HepG2 (cell line): ENCODE measurements around the gene CHST11. TPM values are rescaled to one million over a fixed set of nuclear protein-coding genes. Genes with fewer than 3 reads are reported as not detected.

Experiments used
- ATAC-seq: fragments of 200-7000 bp; cut with Tn5 transposase; 3 replicates; pipeline ENCODE4 v1.9.1; 2020; ENCODE audit warnings: mild to moderate bottlenecking, moderate library complexity
- BruUV-seq: library from RNA; stranded (reverse); fragments of 400-500 nt; replicated peaks from 2 replicates; lab custom pipeline; 2021; lab: Mats Ljungman, UMichigan
- CTCF ChIA-PET: fragments of 300-600 bp; formaldehyde crosslinking; extraction: SDS; loops from one replicate; lab custom pipeline; 2021; ENCODE audit warnings: low total read pairs, inconsistent platforms, low intra/inter-chr PET ratio; lab: Yijun Ruan, JAX
- POLR2A ChIA-PET: fragments of 350-600 bp; sonication (Branson Sonifier 250); formaldehyde crosslinking; loops from one replicate; lab custom pipeline; 2020; ENCODE audit warnings: antibody characterized with exemption, inconsistent platforms; lab: Yijun Ruan, JAX
- DNase-seq: peaks from one replicate; pipeline ENCODE4 v3.0.0-alpha.2; 2015; ENCODE audit warnings: low spot score
- FAIRE-seq: peaks from 3 replicates; lab custom pipeline; 2011; peaks lifted over from hg19 to GRCh38; lab: Jason Lieb, UNC
- H2AFZ ChIP-seq: one replicate; pipeline ENCODE4 v1.6.1; 2011; ENCODE audit warnings: low read length, inconsistent platforms
- H3K27ac ChIP-seq: fragments of 300-600 bp; 3 replicates; pipeline ENCODE4 v1.8.0; 2011; ENCODE audit warnings: mixed run types, mild to moderate bottlenecking, mixed read lengths, low read length, inconsistent platforms; ENCODE audit not compliant: insufficient read depth; ENCODE audit errors: extremely low read length
- H3K27me3 ChIP-seq, 2 experiments: fragments of 200-600 bp in 1 of 2; 2 replicates in 1 of 2; 3 replicates in 1 of 2; pipeline versions ENCODE4 v1.6.0 to v1.8.0; 2011; ENCODE audit warnings: low read length in 2 of 2, mild to moderate bottlenecking in 2 of 2, moderate library complexity in 2 of 2, inconsistent platforms in 1 of 2; ENCODE audit not compliant: insufficient read depth in 2 of 2, control insufficient read depth in 1 of 2
- H3K36me3 ChIP-seq, 2 experiments: fragments of 200-600 bp in 1 of 2; replicated peaks in 1 of 2; 2 replicates in 1 of 2; 3 replicates in 1 of 2; pipeline versions ENCODE4 v1.5.1 to v1.8.0; 2011; ENCODE audit warnings: low read length in 2 of 2, inconsistent platforms in 1 of 2; ENCODE audit not compliant: insufficient read depth in 2 of 2, control insufficient read depth in 1 of 2
- H3K4me1 ChIP-seq: 2 replicates; pipeline ENCODE4 v1.5.1; 2012; ENCODE audit warnings: low read length, inconsistent platforms; ENCODE audit not compliant: insufficient read depth
- H3K4me2 ChIP-seq: 2 replicates; pipeline ENCODE4 v1.6.0; 2011; ENCODE audit warnings: low read depth, low read length, inconsistent platforms
- H3K4me3 ChIP-seq, 3 experiments: fragments of 200-600 bp in 1 of 3; sonication (generic), shearing (Covaris generic) in 1 of 3; replicated peaks in 1 of 3; 2 replicates each; pipeline ENCODE4 v1.5.1; 2011 to 2016; ENCODE audit warnings: low read length in 3 of 3, inconsistent platforms in 2 of 3, low read depth in 2 of 3, mild to moderate bottlenecking in 2 of 3, control low read depth in 1 of 3, mixed read lengths in 1 of 3; ENCODE audit not compliant: insufficient read depth in 1 of 3
- H3K79me2 ChIP-seq: one replicate; pipeline ENCODE4 v1.6.1; 2011; ENCODE audit warnings: low read length, inconsistent platforms; ENCODE audit not compliant: insufficient read depth
- H3K9ac ChIP-seq: 2 replicates; pipeline ENCODE4 v1.6.0; 2011; ENCODE audit warnings: mild to moderate bottlenecking, low read depth, low read length, inconsistent platforms; ENCODE audit not compliant: insufficient read depth
- H3K9me3 ChIP-seq: 2 replicates; pipeline ENCODE4 v1.5.1; 2012; ENCODE audit warnings: mild to moderate bottlenecking, low read length
- H4K20me1 ChIP-seq: 2 replicates; pipeline ENCODE4 v1.6.0; 2011; ENCODE audit warnings: inconsistent platforms, mild to moderate bottlenecking, low read length, moderate library complexity; ENCODE audit not compliant: insufficient read depth
- ATF7 ChIP-seq, 2 experiments: fragments of 450-650 bp in 1 of 2; sonication (generic) in 1 of 2; formaldehyde crosslinking in 1 of 2; IDR thresholded peaks; 2 replicates each; pipeline versions ENCODE4 v1.4.0 to v1.6.1; 2016 to 2020; ENCODE audit warnings: antibody characterized with exemption in 1 of 2, mild to moderate bottlenecking in 1 of 2, missing genetic modification reagents in 1 of 2
- DMAP1 ChIP-seq: IDR thresholded peaks from 2 replicates; pipeline ENCODE4 v1.6.1; 2016
- ESRRA ChIP-seq: sonication (generic); formaldehyde crosslinking; IDR thresholded peaks from 2 replicates; pipeline ENCODE4 v1.5.1; 2020; ENCODE audit warnings: mild to moderate bottlenecking, low read depth, missing genetic modification reagents
- FIP1L1 ChIP-seq: fragments of 200-400 bp; formaldehyde crosslinking; IDR thresholded peaks from 2 replicates; pipeline ENCODE4 v1.6.1; 2018; ENCODE audit warnings: low read depth, mild to moderate bottlenecking, low read length, moderate library complexity, borderline replicate concordance; ENCODE audit not compliant: insufficient read depth
- JUN ChIP-seq: sonication (generic); formaldehyde crosslinking; IDR thresholded peaks from 2 replicates; pipeline ENCODE4 v1.4.0; 2020; ENCODE audit warnings: mild to moderate bottlenecking, missing genetic modification reagents
- KMT2B ChIP-seq: IDR thresholded peaks from 2 replicates; pipeline ENCODE4 v1.6.1; 2016; ENCODE audit warnings: missing genetic modification reagents, missing compliant biosample characterization
- NONO ChIP-seq, 2 experiments: fragments of 450-650 bp in 1 of 2; sonication (generic) in 1 of 2; formaldehyde crosslinking in 1 of 2; IDR thresholded peaks in 1 of 2; conservative IDR thresholded peaks in 1 of 2; 2 replicates each; pipeline versions ENCODE4 v1.6.1 to v1.8.0; 2017 to 2022; ENCODE audit warnings: mild to moderate bottlenecking in 1 of 2, missing genetic modification reagents in 1 of 2, moderate library complexity in 1 of 2
- SMYD3 ChIP-seq: sonication (generic); formaldehyde crosslinking; IDR thresholded peaks from 2 replicates; pipeline ENCODE4 v1.8.1; 2023; ENCODE audit warnings: mild to moderate bottlenecking, missing genetic modification reagents
- TRIM24 ChIP-seq: sonication (generic); formaldehyde crosslinking; IDR thresholded peaks from 2 replicates; pipeline ENCODE4 v1.8.0; 2022; ENCODE audit warnings: mild to moderate bottlenecking, missing genetic modification reagents
- ZBTB21 ChIP-seq: sonication (generic); formaldehyde crosslinking; IDR thresholded peaks from 2 replicates; pipeline ENCODE4 v1.4.0; 2020; ENCODE audit warnings: missing genetic modification reagents
- ZBTB8A ChIP-seq: sonication (generic); formaldehyde crosslinking; IDR thresholded peaks from 2 replicates; pipeline ENCODE4 v1.4.0; 2020; ENCODE audit warnings: mild to moderate bottlenecking, low read depth, missing genetic modification reagents, borderline replicate concordance
- ZNF235 ChIP-seq: sonication (generic); formaldehyde crosslinking; IDR thresholded peaks from 2 replicates; pipeline ENCODE4 v1.8.1; 2023; ENCODE audit warnings: mild to moderate bottlenecking, missing genetic modification reagents, borderline replicate concordance
- ZNF335 ChIP-seq: sonication (generic); formaldehyde crosslinking; IDR thresholded peaks from 2 replicates; pipeline ENCODE4 v1.4.0; 2020; ENCODE audit warnings: missing genetic modification reagents
- ZNF616 ChIP-seq: sonication (generic); formaldehyde crosslinking; IDR thresholded peaks from 2 replicates; pipeline ENCODE4 v1.5.0; 2020; ENCODE audit warnings: low read depth, mild to moderate bottlenecking, missing genetic modification reagents
- WGBS: methylation state at CpG from one replicate; pipeline ENCODE4 v1.1.6; 2017; ENCODE audit warnings: low lambda C conversion rate; 5-methylcytosine and 5-hydroxymethylcytosine counted together
- in situ Hi-C: cut with HindIII; loops from 2 replicates; pipeline ENCODE4 v1.10.0; 2017; ENCODE audit warnings: low pct_unique_long_range_greater_than_20kb; ENCODE audit not compliant: extremely low pct_ligation_motif_present
- intact Hi-C: fragments of 100-400 bp; cut with micrococcal nuclease; formaldehyde crosslinking; loops from one replicate; pipeline ENCODE4 v1.10.0; 2022; ENCODE audit not compliant: unreplicated experiment
- polyA plus RNA-seq, 8 experiments: library from polyadenylated mRNA; depleted of rRNA in 3 of 8; stranded (reverse) in 7 of 8; unstranded in 1 of 8; fragments of >200 nt; fragmentation: Illumina TruSeq in 4 of 8; extraction: Trizol in 4 of 8; gene quantifications; 2 replicates each; pipeline versions ENCODE4 v1.2.1 to v1.2.3, GENCODE V29; 2011 to 2016; ENCODE audit warnings: low read depth in 4 of 8, missing spikeins in 1 of 8, mixed read lengths in 1 of 8; ENCODE audit not compliant: insufficient read depth in 1 of 8
- total RNA-seq, 5 experiments: library from RNA; depleted of rRNA; stranded (reverse); fragments of >200 nt; fragmentation: Illumina TruSeq; extraction: Trizol; gene quantifications; 2 replicates each; pipeline ENCODE4 v1.2.3, GENCODE V29; 2016; ENCODE audit warnings: low read depth in 1 of 5
- TF ChIP-seq, protein P1 (sequence below): IDR thresholded peaks from 2 replicates; pipeline ENCODE4 v1.6.1; 2016; ENCODE audit warnings: missing compliant biosample characterization, missing genetic modification reagents, borderline replicate concordance
- TF ChIP-seq, protein P2 (sequence below): sonication (generic); formaldehyde crosslinking; IDR thresholded peaks from 2 replicates; pipeline ENCODE4 v1.5.0; 2020; ENCODE audit warnings: missing genetic modification reagents
- TF ChIP-seq, protein P3 (sequence below): sonication (generic); formaldehyde crosslinking; IDR thresholded peaks from 2 replicates; pipeline ENCODE4 v1.5.0; 2020; ENCODE audit warnings: mild to moderate bottlenecking, missing genetic modification reagents

Gene CHST11
- total and polyA plus RNA-seq, 2 of the 13 experiments (the other 11 are each of a cell fraction or from before 2014, with no cell fraction given) = 0.15 TPM; not detected in 1

DNA sequence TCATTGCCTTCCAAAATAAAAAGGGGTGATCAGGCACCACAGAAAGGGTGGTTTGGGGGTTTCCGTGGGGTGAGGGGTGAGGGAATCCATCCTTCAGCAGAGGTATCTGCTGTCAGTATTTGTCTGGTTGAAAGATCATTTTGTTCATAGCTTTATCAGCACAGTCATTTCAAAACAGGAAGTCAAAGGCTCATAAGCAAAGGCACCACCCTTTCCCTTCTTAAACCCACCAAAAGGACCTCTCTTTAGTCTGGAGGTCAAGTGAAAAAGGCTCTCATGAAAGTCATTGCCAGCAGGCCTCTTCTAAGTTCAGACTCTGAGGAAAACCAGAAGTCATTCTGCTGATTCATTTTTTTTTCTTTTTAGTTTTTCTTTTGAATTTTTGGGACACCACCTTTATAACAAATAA, 6.2 kb downstream of the CHST11 start:
- H3K36me3 ChIP-seq = no peaks in the 10 kb centered on the region
- CTCF ChIA-PET = no interaction called here
- TF ChIP-seq DMAP1 (CRISPR knock-in tag) (no peak), ZNF616 (CRISPR knock-in tag) (no peak), TRIM24 (CRISPR knock-in tag) (no peak), JUN (CRISPR knock-in tag) (no peak), SMYD3 (no peak), ZBTB21 (CRISPR knock-in tag) (no peak), FIP1L1 (no peak), ZNF335 (CRISPR knock-in tag) (no peak), ZBTB8A (CRISPR knock-in tag) (no peak), ATF7 (IDR thresholded peaks at IDR 0.05) (no peak), ATF7 (CRISPR knock-in tag; IDR thresholded peaks at IDR 0.05) (no peak), ZNF235 (CRISPR knock-in tag) (no peak), NONO (IDR thresholded peaks at IDR 0.05) (no peak), NONO (CRISPR knock-in tag; conservative IDR thresholded peaks at IDR 0.05) (no peak), KMT2B (CRISPR knock-in tag) (no peak), ESRRA (CRISPR knock-in tag) (no peak)
- TF ChIP-seq, protein P1, sequence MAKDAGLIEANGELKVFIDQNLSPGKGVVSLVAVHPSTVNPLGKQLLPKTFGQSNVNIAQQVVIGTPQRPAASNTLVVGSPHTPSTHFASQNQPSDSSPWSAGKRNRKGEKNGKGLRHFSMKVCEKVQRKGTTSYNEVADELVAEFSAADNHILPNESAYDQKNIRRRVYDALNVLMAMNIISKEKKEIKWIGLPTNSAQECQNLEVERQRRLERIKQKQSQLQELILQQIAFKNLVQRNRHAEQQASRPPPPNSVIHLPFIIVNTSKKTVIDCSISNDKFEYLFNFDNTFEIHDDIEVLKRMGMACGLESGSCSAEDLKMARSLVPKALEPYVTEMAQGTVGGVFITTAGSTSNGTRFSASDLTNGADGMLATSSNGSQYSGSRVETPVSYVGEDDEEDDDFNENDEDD (CRISPR knock-in tag) = no peak
- TF ChIP-seq, protein P2, sequence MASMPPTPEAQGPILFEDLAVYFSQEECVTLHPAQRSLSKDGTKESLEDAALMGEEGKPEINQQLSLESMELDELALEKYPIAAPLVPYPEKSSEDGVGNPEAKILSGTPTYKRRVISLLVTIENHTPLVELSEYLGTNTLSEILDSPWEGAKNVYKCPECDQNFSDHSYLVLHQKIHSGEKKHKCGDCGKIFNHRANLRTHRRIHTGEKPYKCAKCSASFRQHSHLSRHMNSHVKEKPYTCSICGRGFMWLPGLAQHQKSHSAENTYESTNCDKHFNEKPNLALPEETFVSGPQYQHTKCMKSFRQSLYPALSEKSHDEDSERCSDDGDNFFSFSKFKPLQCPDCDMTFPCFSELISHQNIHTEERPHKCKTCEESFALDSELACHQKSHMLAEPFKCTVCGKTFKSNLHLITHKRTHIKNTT = no peak
- TF ChIP-seq, protein P3, sequence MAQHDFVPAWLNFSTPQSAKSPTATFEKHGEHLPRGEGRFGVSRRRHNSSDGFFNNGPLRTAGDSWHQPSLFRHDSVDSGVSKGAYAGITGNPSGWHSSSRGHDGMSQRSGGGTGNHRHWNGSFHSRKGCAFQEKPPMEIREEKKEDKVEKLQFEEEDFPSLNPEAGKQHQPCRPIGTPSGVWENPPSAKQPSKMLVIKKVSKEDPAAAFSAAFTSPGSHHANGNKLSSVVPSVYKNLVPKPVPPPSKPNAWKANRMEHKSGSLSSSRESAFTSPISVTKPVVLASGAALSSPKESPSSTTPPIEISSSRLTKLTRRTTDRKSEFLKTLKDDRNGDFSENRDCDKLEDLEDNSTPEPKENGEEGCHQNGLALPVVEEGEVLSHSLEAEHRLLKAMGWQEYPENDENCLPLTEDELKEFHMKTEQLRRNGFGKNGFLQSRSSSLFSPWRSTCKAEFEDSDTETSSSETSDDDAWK (CRISPR knock-in tag) = no peak
- H3K79me2 ChIP-seq = no peaks in the 10 kb centered on the region
- no peak overlapping the region for H3K9ac ChIP-seq
- H3K4me2 ChIP-seq = no peak overlapping the region
- FAIRE-seq = no peak
- in situ Hi-C loops (no loop called here), intact Hi-C loops (no loop called here)
- no peak for DNase-seq
- no peaks in the 10 kb centered on the region for H3K9me3 ChIP-seq
- no peaks in the 10 kb centered on the region for H3K4me1 ChIP-seq
- BruUV-seq = no TSS peak
- peaks cover 4 to 27% of the 10 kb centered on the region in 2 experiments; a peak in 4 of 5 replicates for H3K27me3 ChIP-seq
- no peak overlapping the region for H2AFZ ChIP-seq
- no peak overlapping the region for H3K27ac ChIP-seq
- no peaks in the 10 kb centered on the region for H4K20me1 ChIP-seq
- H3K4me3 ChIP-seq = no peak overlapping the region
- POLR2A ChIA-PET = no interaction called here
- 0% methylated on average over 1 of the region's 1 CpG for WGBS
- no peak for ATAC-seq
